GM21717 (cell line): ENCODE results near the gene GPR179.
A peak's percentile ranks its signal among the peaks of the same experiment; 100 is the strongest.

Source experiments
- ATAC-seq: cut with Tn5 transposase; IDR thresholded peaks from one replicate; pipeline ENCODE4 v1.9.1; 2021; ENCODE audit warnings: mild to moderate bottlenecking, moderate library complexity; ENCODE audit not compliant: unreplicated experiment

Gene GPR179

GRCh38 chr17:38343608-38344419 is at the start of gene GPR179:
TSS of gene GPR179 (minus strand) at chr17:38343956. CDS start at chr17:38343789, 167 bp downstream.
- ATAC-seq = no peak

- no peak for ATAC-seq
Observed at GRCh38 chr17:38379448-38379847, 35.7 kb upstream of the GPR179 start.

- no peak for ATAC-seq
Observed at GRCh38 chr17:38369124-38369886, 25.5 kb upstream of the GPR179 start.

GRCh38 chr17:38364741-38365140 is 21.0 kb upstream of the GPR179 start:
- ATAC-seq = no peak

GRCh38 chr17:38363016-38363415 is 19.3 kb upstream of the GPR179 start:
- no peak for ATAC-seq

- ATAC-seq = no peak
Observed at GRCh38 chr17:38361694-38362465, 18.1 kb upstream of the GPR179 start.

GRCh38 chr17:38358586-38359513 is 15.1 kb upstream of the GPR179 start:
- ATAC-seq = no peak

GRCh38 chr17:38357486-38358123 is 13.8 kb upstream of the GPR179 start:
- ATAC-seq = no peak

- no peak for ATAC-seq
Observed at GRCh38 chr17:38355251-38355650, 11.5 kb upstream of the GPR179 start.

- ATAC-seq = no peak
Observed at GRCh38 chr17:38354466-38354865, 10.7 kb upstream of the GPR179 start.

GRCh38 chr17:38353668-38354067 is 9.9 kb upstream of the GPR179 start:
- no peak for ATAC-seq

GRCh38 chr17:38353086-38353604 is 9.4 kb upstream of the GPR179 start:
- ATAC-seq = no peak

GRCh38 chr17:38352245-38353085 is 8.7 kb upstream of the GPR179 start:
- ATAC-seq = peak; percentile 7

GRCh38 chr17:38351412-38352222 is 7.9 kb upstream of the GPR179 start, which contains the start of gene SOCS7:
TSS of gene SOCS7 (plus strand) at chr17:38351844. CDS start at chr17:38352053, 209 bp downstream.
- ATAC-seq = peak; percentile 82

GRCh38 chr17:38350035-38350434 is 6.3 kb upstream of the GPR179 start:
- no peak for ATAC-seq

- ATAC-seq = no peak
Observed at GRCh38 chr17:38349097-38349730, 5.5 kb upstream of the GPR179 start.

- no peak for ATAC-seq
Observed at GRCh38 chr17:38345743-38346142, 2.0 kb upstream of the GPR179 start.
